ENCODE measurements around the gene MICAL3.

MICAL3 gene

DNA sequence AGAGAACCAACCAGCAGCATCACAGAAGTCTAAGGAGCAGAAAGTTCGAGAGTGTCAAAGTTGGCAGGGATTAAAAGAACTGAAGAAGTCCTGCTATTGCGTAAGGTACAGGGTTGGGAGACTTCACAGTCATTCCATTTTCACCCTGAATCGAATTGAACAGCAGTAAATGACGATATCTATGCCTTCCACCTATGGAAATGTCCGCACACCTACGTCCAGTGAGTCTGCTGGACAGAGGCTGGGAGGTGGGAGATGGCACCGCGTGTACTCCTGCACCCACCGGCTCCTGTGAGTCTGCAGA lies 116.7 kb downstream of the MICAL3 start:
- no peak overlapping the region for H3K27ac ChIP-seq
- H3K4me3 ChIP-seq: no peak overlapping the region

DNA sequence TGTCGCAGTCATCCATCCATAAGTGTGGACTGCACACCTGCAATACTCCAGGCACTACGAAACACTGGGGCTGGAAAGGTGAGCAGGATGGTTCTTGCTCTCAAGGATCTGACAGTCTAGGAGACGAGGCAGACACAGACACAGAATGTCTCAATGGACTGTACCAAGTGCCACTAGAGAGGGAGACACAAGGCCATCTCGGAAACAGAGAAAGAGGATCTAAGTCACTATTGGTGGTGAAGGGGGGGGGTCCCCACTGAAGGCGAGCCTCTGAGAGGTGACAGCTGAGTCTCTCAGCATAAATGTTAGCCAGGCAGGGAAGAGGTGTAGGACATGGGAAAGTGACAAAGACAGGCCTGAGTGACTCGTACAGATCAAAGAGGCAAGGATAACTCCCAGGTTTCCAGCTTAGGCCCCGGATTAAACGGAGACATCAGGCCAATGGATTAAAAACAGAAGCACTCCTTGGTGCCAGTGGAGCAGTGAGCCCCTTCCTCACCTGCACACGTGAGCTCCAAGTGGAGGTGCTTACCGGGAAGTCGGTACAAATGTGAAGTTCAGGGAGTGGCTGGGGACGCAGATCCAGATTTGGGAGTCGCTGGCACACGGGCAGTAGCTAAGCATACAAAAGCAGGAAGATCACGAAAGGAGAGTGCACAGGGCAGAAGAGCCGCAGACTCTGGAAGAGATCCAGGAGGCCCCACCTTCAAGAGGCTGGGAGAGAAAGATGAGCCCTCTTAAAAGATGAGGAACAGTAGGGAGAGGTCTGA lies 117.2 kb downstream of the MICAL3 start:
- Histone ChIP-seq H3K4me3 (no peak overlapping the region), H3K27ac (no peak overlapping the region)

GRCh38 chr22:17905445-17905844 lies 118.9 kb downstream of the MICAL3 start:
- Histone ChIP-seq H3K27ac (no peak overlapping the region), H3K4me3 (no peak overlapping the region)

GRCh38 chr22:17903564-17904295 lies 120.6 kb downstream of the MICAL3 start:
- no peak overlapping the region for H3K27ac ChIP-seq
- H3K4me3 ChIP-seq: no peak overlapping the region

- Histone ChIP-seq H3K27ac (no peak overlapping the region), H3K4me3 (no peak overlapping the region)
Observed at GRCh38 chr22:17902960-17903359, 121.4 kb downstream of the MICAL3 start.

DNA sequence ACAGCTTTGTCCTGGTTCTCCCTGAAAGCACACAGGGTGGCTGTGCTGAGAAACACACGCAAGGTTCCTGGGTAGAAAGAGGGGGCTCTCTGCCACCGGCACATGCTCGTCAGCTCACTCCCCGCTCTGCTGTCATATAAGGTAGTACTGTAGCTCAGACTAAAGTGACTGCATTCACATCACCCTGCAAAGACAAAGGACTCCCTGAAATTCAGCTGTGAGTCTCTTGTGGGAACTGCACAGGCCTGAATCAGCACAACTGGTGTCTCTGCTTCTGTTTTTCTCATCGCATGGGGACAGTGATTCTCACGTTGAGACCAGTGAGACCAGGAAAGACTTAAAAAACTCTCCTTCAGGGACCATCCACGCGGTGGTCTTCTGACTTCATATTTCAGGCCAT lies 126.0 kb downstream of the MICAL3 start:
- Histone ChIP-seq H3K27ac (no peak overlapping the region), H3K4me3 (no peak overlapping the region)

- Histone ChIP-seq H3K27ac (no peak overlapping the region), H3K4me3 (no peak overlapping the region)
Observed at GRCh38 chr22:17897858-17898257, 126.5 kb downstream of the MICAL3 start.

- Histone ChIP-seq H3K4me3 (no peak overlapping the region), H3K27ac (no peak overlapping the region)
Observed at GRCh38 chr22:17897426-17897825, 126.9 kb downstream of the MICAL3 start.

- Histone ChIP-seq H3K4me3 (no peak overlapping the region), H3K27ac (no peak overlapping the region)
Observed at GRCh38 chr22:17896586-17896985, 127.8 kb downstream of the MICAL3 start.

DNA sequence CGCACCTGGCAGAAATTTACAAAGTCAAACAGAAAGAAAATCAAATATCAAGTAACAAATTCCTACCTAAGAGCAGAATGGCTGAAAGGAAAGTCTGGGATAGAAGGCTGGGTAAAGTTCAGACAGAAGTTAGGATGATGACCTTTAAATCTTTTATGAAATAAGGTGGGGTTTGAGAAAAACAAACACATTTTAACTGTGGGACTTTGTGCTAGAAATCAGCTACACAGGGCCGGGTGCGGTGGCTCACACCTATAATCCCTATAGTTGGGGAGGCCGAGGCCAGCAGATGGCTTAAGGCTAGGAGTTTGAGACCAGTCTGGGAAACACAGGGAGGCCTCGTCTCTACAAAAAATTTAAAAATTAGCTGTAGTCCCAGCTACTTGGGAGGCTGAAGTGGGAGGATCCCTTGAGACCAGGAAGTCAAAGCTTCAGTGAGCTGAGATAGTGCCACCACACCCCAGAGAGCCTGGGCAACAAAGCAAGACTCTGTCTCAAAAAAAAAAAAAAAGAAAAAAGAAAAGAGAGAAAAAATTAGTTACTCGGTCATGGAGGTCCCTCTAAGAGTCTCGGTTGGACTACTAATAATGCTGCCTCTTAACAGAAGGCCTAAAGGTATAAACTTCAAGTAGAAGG lies 130.3 kb downstream of the MICAL3 start:
- no peak overlapping the region for H3K4me3 ChIP-seq
- H3K27ac ChIP-seq: no peak overlapping the region

DNA sequence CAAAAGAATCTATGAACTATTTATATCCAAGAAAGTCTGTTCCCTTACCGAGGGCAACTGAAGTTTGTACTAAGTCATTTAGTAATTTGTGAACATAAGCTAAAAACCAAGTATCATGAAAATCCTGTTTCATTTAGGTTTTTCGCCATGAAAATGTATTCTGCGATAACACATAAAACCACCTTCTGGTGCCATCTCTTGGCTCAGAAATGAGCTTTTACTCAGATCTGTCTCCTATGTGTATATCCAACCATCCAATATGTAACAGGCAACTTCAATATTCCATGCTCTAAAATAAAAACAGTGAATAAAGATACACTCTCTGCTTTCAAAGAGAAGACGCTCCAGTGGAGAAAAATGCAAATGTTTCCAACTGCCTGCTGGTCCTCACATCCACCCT lies 132.0 kb downstream of the MICAL3 start:
- Histone ChIP-seq H3K27ac (no peak overlapping the region), H3K4me3 (no peak overlapping the region)

- Histone ChIP-seq H3K4me3 (no peak overlapping the region), H3K27ac (no peak overlapping the region)
Observed at GRCh38 chr22:17891481-17892167, 132.7 kb downstream of the MICAL3 start.

DNA sequence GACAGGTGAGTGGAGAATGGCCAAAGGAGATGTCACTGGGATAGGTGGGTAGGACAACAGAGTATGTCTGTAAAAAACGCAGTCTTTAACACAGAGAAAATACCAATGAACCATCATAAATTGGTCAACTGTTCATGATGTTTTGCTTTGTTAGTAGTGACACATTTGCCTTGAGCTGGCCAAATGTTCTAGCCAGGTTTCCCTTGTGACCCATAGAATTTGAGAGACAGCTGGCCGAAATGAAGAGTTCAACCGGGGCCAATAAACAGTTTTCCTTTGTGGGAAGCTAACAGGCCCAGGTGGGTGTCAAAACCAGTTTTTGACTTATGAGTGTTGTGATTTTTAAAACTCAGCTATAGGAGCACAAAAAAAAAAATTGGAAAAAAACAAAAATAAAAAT lies 133.5 kb downstream of the MICAL3 start:
- no peak overlapping the region for H3K27ac ChIP-seq
- H3K4me3 ChIP-seq: no peak overlapping the region

DNA sequence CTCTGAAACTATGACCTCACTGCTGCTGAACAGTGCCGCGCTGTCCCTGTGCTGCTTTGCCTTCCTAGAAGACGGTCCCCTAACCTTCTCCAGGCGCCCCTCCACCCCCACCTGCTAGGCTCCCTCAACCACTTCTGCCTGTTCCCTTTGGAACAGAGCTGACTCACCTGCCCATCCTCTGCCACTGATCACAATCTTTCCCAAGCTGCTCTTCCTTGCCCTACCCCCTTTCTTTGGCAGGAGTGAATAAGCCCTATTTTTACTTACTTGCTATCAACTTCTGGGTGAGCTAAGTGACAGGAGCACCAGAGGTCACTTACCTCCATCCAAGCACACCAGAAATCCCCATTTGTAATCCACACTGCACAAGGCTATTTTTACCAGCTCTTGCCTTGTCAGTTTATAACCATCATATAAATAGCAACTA lies 134.1 kb downstream of the MICAL3 start:
- no peak overlapping the region for H3K4me3 ChIP-seq
- H3K27ac ChIP-seq: no peak overlapping the region

DNA sequence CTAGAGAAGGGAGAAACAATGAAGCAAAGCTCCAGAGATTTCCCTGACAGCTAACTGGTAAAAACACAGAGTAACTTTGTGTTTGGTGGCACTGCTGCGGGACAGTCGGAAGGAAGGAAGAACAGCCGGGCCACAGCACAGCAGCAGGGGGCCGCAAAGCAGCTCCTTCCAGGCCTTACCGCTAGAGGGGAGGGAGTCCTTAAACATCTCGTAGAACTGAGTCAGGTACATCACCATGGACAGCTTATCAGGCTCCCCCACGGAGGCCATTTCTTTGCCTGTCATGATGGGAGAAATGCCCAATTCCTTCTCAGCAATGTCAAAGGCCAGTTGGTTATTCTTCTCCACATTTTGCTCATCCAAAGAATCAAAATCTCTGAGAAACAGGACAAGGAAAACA lies 135.5 kb downstream of the MICAL3 start:
- Histone ChIP-seq H3K27ac (no peak overlapping the region), H3K4me3 (no peak overlapping the region)

- Histone ChIP-seq H3K27ac (no peak overlapping the region), H3K4me3 (no peak overlapping the region)
Observed at GRCh38 chr22:17888439-17888838, 135.9 kb downstream of the MICAL3 start.

DNA sequence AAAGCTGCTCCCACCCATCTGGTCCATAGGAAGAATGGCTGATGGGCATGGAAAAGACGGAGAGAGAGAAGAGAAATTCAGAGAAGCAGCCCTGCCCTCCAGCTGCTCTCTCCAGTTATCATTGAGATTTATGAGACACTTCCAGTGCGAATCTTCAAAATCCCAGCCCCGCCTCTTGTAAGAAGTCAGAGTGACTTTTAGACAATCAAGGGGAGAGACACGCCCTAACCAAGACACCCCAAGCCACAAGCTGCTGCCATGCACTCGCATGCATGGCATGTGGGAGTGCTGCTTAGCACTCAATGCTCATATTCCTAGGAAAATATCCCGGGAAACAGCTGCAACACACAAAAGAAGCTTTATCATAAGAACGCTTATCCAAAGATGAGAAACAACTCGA lies 139.5 kb downstream of the MICAL3 start:
- Histone ChIP-seq H3K4me3 (no peak overlapping the region), H3K27ac (peak overlapping the region in 1 of 21 experiments; percentile 18)

DNA sequence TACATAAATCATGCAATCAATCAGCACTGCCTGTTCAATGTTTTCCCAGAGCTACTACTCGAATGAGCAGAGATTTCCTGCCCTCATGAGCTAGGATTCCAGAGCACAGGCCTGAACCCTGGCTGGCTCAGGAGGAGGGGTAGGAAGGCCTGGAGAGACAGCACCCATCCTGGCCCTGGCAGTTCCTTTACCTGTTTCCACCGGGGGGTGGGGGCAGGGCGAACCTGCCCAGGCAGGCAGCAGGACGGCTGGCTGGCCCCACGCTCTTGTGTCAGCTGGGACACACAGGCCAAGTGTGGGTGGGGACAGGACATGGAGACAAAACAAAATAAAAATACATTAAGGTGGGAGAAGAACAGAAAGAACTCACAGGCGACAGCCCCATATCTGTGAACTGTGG lies 140.3 kb downstream of the MICAL3 start:
- H3K27ac ChIP-seq: peak overlapping the region in 7 of 21 experiments; percentile 2 to 56 (median 35)
- H3K4me3 ChIP-seq: no peak overlapping the region

DNA sequence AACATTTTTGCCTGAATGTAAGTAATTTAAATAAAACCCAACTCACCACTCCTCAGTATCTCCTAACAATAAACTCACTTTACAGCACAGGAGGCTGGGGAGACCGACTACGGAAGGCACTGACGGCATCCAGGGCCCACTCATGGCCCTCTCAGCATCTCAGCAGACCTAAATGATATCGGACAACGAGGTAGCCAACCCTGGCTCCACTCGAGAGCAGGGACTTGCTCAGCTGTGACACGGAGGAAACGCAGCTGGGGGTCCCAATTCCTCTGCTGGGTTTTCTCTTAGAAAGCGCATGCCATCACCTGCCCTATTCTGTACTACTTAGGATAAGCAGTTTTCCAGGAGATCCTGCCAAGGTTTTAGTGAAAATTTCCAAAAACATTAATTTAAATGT lies 141.0 kb downstream of the MICAL3 start:
- Histone ChIP-seq H3K4me3 (no peak overlapping the region), H3K27ac (peak overlapping the region in 3 of 21 experiments; percentile 2 to 56 (median 37))

DNA sequence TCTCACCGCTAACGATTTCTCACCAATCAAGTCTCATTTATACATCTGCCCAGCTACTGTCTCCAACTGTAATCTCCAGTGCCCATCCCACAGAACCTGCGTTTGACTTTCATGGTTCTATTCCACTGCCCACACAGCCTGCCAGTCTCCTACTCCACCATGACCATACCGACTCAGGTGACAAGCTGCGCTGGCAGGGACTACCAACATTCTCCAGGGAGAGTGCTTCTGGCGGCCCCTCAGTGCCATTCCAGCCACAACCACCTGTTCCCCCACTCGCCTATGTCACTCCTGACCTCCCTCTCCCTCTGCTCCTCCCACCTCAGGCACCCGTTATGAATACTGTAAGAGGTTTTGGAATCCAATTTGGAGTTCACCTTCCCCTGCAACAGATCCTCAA lies 141.6 kb downstream of the MICAL3 start:
- H3K4me3 ChIP-seq: no peak overlapping the region
- no peak overlapping the region for H3K27ac ChIP-seq

DNA sequence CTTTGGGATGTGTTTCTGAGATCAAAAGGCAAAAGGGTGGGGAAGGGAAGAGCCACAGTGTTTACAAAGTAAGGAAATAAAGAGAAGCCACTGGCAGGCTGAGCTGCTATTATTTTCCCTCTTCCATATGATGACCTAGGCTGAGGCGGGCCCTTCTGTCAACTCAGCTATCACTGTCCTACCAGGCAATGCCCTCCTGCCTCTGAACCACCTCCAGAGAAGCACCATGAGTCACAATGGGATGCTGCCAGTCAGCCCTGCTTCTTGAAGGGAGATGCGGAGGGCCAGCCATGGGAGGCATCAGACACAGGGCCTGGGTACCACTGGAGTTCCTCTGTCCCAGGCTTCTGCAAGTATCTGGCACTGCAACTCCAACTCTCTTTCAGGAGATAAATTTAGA lies 142.2 kb downstream of the MICAL3 start:
- H3K27ac ChIP-seq: no peak overlapping the region
- no peak overlapping the region for H3K4me3 ChIP-seq
